IMR-90 (cell line): ENCODE measurements around the gene ZNF365. TPM values are rescaled to one million over a fixed set of nuclear protein-coding genes. Genes with fewer than 3 reads are reported as not detected.

ENCODE experiments used
- ATAC-seq: fragments of 200-7000 bp; cut with Tn5 transposase; 2 replicates; pipeline ENCODE4 v1.9.1; 2020; ENCODE audit warnings: low read depth, mild to moderate bottlenecking, moderate library complexity
- BruUV-seq: library from RNA; stranded (reverse); fragments of 400-500 nt; replicated peaks from 2 replicates; lab custom pipeline; 2021; lab: Mats Ljungman, UMichigan
- CTCF ChIA-PET: fragments of 300-600 bp; formaldehyde crosslinking; extraction: SDS; loops from one replicate; lab custom pipeline; 2021; ENCODE audit warnings: antibody characterized with exemption; lab: Yijun Ruan, JAX
- POLR2A ChIA-PET: fragments of 300-600 bp; sonication (Branson Sonifier 250); formaldehyde crosslinking; loops from one replicate; lab custom pipeline; 2022; ENCODE audit warnings: antibody characterized with exemption; ENCODE audit not compliant: unreplicated experiment; lab: Charles Lee
- DNase-seq: peaks from one replicate; pipeline ENCODE4 v3.0.0; 2013
- H2AFZ ChIP-seq: replicated peaks from 2 replicates; pipeline ENCODE3; 2013; ENCODE audit warnings: low read length, mild to moderate bottlenecking; ENCODE audit not compliant: poor library complexity
- H2AK5ac ChIP-seq: 2 replicates; pipeline ENCODE4 v1.6.1; 2013; ENCODE audit warnings: low read depth, low read length, inconsistent platforms
- H2AK9ac ChIP-seq: replicated peaks from 2 replicates; pipeline ENCODE3; 2013; ENCODE audit warnings: mild to moderate bottlenecking, low read depth, low read length, moderate library complexity; ENCODE audit not compliant: poor library complexity
- H2BK120ac ChIP-seq: 2 replicates; pipeline ENCODE4 v1.6.1; 2013; ENCODE audit warnings: low read depth, low read length, inconsistent platforms
- H2BK15ac ChIP-seq: 3 replicates; pipeline ENCODE4 v1.6.1; 2013; ENCODE audit warnings: low read depth, low read length, inconsistent platforms
- H2BK20ac ChIP-seq: 2 replicates; pipeline ENCODE4 v1.6.1; 2013; ENCODE audit warnings: low read depth, mild to moderate bottlenecking, inconsistent platforms, low read length, moderate library complexity
- H2BK5ac ChIP-seq: 2 replicates; pipeline ENCODE4 v1.6.1; 2013; ENCODE audit warnings: mild to moderate bottlenecking, low read depth, low read length, inconsistent platforms; ENCODE audit not compliant: poor library complexity, severe bottlenecking
- H3K14ac ChIP-seq: replicated peaks from 2 replicates; pipeline ENCODE4 v1.6.1; 2013; ENCODE audit warnings: low read depth, low read length, inconsistent platforms
- H3K18ac ChIP-seq: 2 replicates; pipeline ENCODE4 v1.6.1; 2013; ENCODE audit warnings: low read depth, low read length, control low read depth
- H3K23ac ChIP-seq: 2 replicates; pipeline ENCODE4 v1.6.1; 2013; ENCODE audit warnings: low read depth, low read length, inconsistent platforms
- H3K27ac ChIP-seq: 2 replicates; pipeline ENCODE4 v1.5.1; 2013; ENCODE audit warnings: mild to moderate bottlenecking, control low read depth, low read length; ENCODE audit not compliant: insufficient read depth
- H3K27me3 ChIP-seq: 2 replicates; pipeline ENCODE4 v1.6.1; 2013; ENCODE audit warnings: low read length; ENCODE audit not compliant: control insufficient read depth, insufficient read depth
- H3K36me3 ChIP-seq: 2 replicates; pipeline ENCODE4 v1.6.1; 2013; ENCODE audit warnings: low read length, mixed read lengths; ENCODE audit not compliant: control insufficient read depth, insufficient read depth
- H3K4ac ChIP-seq: 2 replicates; pipeline ENCODE4 v1.6.1; 2013; ENCODE audit warnings: low read depth, low read length, inconsistent platforms
- H3K4me1 ChIP-seq: 2 replicates; pipeline ENCODE4 v1.6.1; 2013; ENCODE audit warnings: low read length, mixed read lengths; ENCODE audit not compliant: control insufficient read depth, insufficient read depth
- H3K4me2 ChIP-seq: 2 replicates; pipeline ENCODE4 v1.6.1; 2013; ENCODE audit warnings: low read depth, mild to moderate bottlenecking, control low read depth, low read length, moderate library complexity
- H3K4me3 ChIP-seq: 2 replicates; pipeline ENCODE4 v1.5.1; 2013; ENCODE audit warnings: low read depth, mild to moderate bottlenecking, control low read depth, low read length, moderate library complexity; ENCODE audit not compliant: insufficient read depth
- H3K56ac ChIP-seq: 2 replicates; pipeline ENCODE4 v1.6.1; 2013; ENCODE audit warnings: low read length, inconsistent platforms; ENCODE audit not compliant: insufficient read depth; ENCODE audit errors: extremely low read depth
- H3K79me1 ChIP-seq, 2 experiments: 2 replicates each; pipeline ENCODE4 v1.6.1; 2013; ENCODE audit warnings: low read length in 2 of 2, inconsistent platforms in 1 of 2, low read depth in 1 of 2
- H3K9ac ChIP-seq: 2 replicates; pipeline ENCODE4 v1.6.1; 2013; ENCODE audit warnings: low read depth, low read length, control low read depth
- H3K9me1 ChIP-seq: 2 replicates; pipeline ENCODE4 v1.6.1; 2013; ENCODE audit warnings: low read length, inconsistent platforms; ENCODE audit not compliant: insufficient read depth
- H3K9me3 ChIP-seq: 2 replicates; pipeline ENCODE4 v1.6.1; 2013; ENCODE audit warnings: low read length; ENCODE audit not compliant: control insufficient read depth, insufficient read depth
- H4K20me1 ChIP-seq: 2 replicates; pipeline ENCODE4 v1.6.1; 2013; ENCODE audit warnings: low read length, inconsistent platforms; ENCODE audit not compliant: insufficient read depth
- H4K5ac ChIP-seq: 2 replicates; pipeline ENCODE4 v1.6.1; 2013; ENCODE audit warnings: mild to moderate bottlenecking, low read depth, low read length, control low read depth
- H4K8ac ChIP-seq, 2 experiments: 2 replicates each; pipeline ENCODE4 v1.6.1; 2013; ENCODE audit warnings: low read depth in 2 of 2, low read length in 2 of 2, control low read depth in 1 of 2, inconsistent platforms in 1 of 2
- H4K91ac ChIP-seq: 2 replicates; pipeline ENCODE4 v1.6.1; 2013; ENCODE audit warnings: low read depth, low read length, inconsistent platforms; ENCODE audit not compliant: insufficient read depth
- MAFK ChIP-seq: IDR thresholded peaks from 2 replicates; pipeline ENCODE4 v1.6.1; 2012; ENCODE audit warnings: low read depth, low read length, improper control_type of control experiment
- RFX5 ChIP-seq: IDR thresholded peaks from 2 replicates; pipeline ENCODE4 v1.8.0; 2012; ENCODE audit warnings: low read depth, mild to moderate bottlenecking, low read length, moderate library complexity
- WGBS, 2 experiments: methylation state at CpG; one replicate each; pipeline versions ENCODE4 v1.1.5 to v1.1.7; 2013; ENCODE audit warnings: missing lambda C conversion rate in 2 of 2; ENCODE audit not compliant: insufficient read length in 1 of 2; ENCODE audit errors: extremely low coverage in 2 of 2; 5-methylcytosine and 5-hydroxymethylcytosine counted together
- dilution Hi-C: fragments of 300-500 bp; cut with HindIII; formaldehyde crosslinking; loops from one replicate; pipeline ENCODE4 v1.14.3; 2018; ENCODE audit warnings: low sequenced_read_pairs; ENCODE audit not compliant: unreplicated experiment
- in situ Hi-C: fragments of 300-500 bp; cut with MboI; formaldehyde crosslinking; loops from 3 replicates; pipeline ENCODE4 v1.14.3; 2019; ENCODE audit warnings: low sequenced_read_pairs, inconsistent platforms, mixed read lengths
- intact Hi-C: fragments of 100-400 bp; cut with micrococcal nuclease; formaldehyde crosslinking; loops from 2 replicates; pipeline ENCODE4 v1.10.0; 2022
- polyA plus RNA-seq, 3 experiments: library from polyadenylated mRNA; depleted of rRNA; stranded (reverse); fragments of >200 nt; gene quantifications; 2 replicates each; pipeline ENCODE4 v1.2.3, GENCODE V29; 2012; ENCODE audit warnings: low replicate concordance in 1 of 3
- total RNA-seq: library from RNA; depleted of rRNA; stranded (reverse); fragments of >200 nt; gene quantifications from 2 replicates; pipeline ENCODE4 v1.2.3, GENCODE V29; 2012

Gene ZNF365
- total and polyA plus RNA-seq, 2 of the 4 experiments (the other 2 are of a cell fraction) = 1.2 to 3.2 TPM

GRCh38 chr10:62333135-62333889, 40.9 kb upstream of the ZNF365 start:
- Histone ChIP-seq H3K79me1 (no peaks in the 10 kb centered on the region), H3K4me3 (no peak overlapping the region), H2AFZ (no peak overlapping the region), H2AK9ac (no peak overlapping the region), H3K56ac (no peak overlapping the region), H3K4me1 (no peaks in the 10 kb centered on the region), H3K14ac (no peak overlapping the region), H4K20me1 (no peaks in the 10 kb centered on the region), H3K4me2 (no peak overlapping the region), H2BK20ac (no peak overlapping the region), H4K91ac (no peak overlapping the region), H3K36me3 (no peaks in the 10 kb centered on the region), H2BK120ac (no peak overlapping the region), H2BK15ac (no peak overlapping the region), H3K23ac (no peak overlapping the region), H3K27ac (no peak overlapping the region), H3K27me3 (no peaks in the 10 kb centered on the region), H2AK5ac (no peak overlapping the region), H3K9ac (no peak overlapping the region), H3K4ac (no peak overlapping the region), H3K9me1 (no peaks in the 10 kb centered on the region), H3K18ac (no peak overlapping the region), H4K8ac (no peak overlapping the region), H3K9me3 (no peaks in the 10 kb centered on the region; the same call in 1 of the 2 replicates), H2BK5ac (no peak overlapping the region), H4K5ac (no peak overlapping the region)
- intact Hi-C loops = no loop called here
- ChIA-PET POLR2A (no interaction called here), CTCF (no interaction called here)
- no peak for ATAC-seq
- DNase-seq = no peak
- BruUV-seq = no TSS peak
- no peak for TF ChIP-seq RFX5
- peak; percentile 87 for TF ChIP-seq MAFK
- dilution Hi-C loops = no loop called here
- in situ Hi-C loops = no loop called here
- WGBS, 2 experiments = no CpG with 5 or more reads among the region's 3 CpGs
